ENCODE measurements around the gene MGLL.

MGLL gene

DNA sequence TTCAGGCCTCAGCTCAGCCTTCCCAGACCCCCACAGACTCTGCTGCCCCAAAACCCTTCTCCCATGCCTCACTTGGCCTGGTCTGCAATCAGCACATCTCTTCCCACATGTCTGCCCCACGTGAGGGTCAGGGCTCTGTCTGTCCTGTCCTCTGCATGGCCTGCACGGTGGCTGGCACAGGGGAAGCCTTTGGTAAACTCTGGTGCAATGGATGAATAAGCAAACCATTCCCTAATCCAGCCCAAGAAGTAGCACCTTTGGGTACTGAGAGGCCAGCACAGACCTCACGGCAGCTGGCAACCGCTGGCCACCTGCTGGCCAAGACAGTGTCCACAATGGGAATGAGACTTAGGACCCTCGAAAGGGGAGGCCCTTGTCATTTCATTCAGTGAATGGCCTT, 121.9 kb downstream of the MGLL start:
- DNase-seq: no peak

DNA sequence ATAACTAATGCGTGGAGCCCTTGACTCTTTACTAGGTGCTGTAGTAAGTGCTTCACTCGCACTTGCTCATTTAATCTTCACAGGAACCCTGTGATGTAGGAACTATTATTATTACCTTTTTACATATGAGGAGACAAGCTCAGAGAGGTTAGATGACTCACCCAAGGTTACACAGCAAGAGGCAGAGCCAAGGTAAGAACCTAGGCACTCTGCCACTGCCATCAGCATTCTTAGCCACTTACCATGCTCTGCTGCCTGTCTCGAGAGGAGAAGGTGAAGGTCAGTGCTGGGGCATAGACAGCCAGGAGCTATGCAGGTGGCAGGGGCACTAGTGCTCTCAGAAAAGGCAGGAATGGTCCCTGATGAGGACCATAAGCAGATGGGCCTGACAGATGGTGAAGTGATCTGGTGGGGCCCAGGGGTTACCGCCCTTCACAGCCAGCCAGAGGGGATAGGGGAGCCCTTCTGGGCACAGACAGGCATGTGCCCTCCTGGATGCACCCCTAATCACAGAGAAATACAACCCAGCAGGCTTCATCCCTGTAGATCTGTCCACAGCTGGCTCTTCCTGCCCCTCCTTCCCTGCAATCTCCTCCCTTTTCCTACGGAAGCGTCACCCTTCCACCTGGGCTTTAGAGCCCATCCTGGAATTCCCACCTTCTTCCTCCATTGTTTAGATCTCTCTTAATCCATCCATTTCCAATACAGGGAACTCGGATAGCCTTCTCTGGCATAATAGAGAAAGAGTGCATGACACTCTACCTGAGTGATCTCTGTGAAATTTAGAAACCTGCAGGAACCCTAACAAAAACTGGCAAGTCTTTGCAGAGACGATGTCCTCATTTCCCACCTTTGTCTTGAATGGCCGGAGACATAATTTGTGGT, 122.7 kb downstream of the MGLL start:
- DNase-seq: no peak

DNA sequence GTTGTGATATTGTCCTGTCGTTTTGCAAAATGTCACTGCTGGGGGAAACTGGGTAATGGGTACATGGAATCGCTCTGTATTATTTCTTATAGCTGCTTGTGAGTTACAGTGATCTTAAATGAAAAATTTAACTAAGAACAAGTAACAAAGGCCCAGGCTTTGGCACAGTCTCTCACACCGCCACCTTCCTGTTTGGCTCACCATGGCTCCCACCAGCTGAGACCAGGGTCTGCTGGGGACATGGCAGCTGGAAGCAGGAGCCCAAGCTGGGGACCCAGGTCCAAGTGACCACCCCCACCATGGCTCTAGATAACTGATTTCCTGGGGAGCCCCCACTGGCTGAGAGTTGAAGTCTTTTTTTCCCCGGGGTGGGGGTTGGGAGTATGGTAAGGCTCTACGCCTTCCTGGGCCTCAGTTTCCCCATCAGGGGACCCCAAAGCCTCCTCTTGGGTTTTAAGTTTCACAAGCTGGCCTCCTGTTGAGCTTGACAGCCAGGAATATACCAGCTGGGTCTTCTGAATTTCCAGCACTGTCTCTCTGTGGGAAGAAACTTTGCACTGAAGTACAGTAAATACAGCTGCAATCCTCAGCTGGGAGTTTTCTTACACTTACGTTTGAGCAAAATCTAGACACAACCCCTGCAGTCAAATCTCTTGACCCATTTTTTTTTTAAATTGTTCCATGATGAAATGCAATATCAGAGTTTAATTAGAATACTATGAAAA, 123.5 kb downstream of the MGLL start:
- no peak for DNase-seq

DNA sequence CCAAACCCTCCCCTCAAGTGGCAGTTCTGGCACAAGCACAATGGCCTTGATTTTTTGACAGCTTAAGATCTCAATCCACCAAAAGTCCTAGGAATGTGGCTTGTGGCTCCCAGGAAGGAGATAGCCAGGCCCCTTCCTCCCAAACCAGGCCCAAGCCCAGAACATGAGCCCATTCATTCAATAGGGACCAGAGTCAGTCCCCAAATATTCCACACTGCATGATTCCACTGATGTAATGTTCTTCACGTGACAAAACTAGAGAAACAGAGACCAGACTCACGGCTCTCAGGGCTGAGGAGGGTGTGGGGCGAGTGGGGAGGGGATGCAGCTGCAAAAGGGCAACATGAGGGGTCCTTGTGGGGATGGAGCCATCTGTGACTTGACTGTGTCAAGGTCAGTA, 124.0 kb downstream of the MGLL start:
- DNase-seq: no peak

DNA sequence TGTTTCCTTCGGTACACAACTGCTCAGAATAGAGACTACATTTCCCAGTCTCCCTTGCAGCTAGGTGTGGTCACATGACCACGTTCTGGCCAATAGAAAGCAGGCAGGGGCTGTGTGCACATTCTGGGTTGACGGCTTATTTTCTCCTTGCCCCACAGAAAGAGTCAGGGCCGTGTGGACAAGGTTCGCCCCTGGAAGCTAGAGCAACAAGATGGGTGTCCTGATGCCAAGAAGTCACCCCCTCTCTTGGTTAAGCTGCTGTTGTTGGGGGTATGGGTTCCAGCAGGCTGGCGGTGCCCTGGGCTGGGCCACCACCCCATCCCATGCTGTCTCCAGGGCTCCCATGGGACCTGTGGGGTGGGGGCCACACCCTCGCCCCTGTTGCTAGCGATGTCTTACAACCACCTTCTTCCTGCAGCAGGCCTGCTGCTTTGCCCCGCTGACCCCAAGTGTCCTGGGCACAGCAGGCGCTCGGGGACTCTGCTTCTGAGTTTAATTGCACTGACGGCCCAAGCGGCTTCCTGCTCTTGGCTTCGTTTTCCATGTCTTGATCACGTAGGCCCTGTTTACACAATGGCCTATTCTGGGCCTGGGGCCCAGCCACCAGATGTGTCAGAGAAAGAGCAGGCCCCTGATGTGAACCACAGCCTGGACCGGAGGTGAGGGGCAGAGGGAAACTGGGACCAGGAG, 124.6 kb downstream of the MGLL start:
- DNase-seq: peak; percentile 29 to 41

DNA sequence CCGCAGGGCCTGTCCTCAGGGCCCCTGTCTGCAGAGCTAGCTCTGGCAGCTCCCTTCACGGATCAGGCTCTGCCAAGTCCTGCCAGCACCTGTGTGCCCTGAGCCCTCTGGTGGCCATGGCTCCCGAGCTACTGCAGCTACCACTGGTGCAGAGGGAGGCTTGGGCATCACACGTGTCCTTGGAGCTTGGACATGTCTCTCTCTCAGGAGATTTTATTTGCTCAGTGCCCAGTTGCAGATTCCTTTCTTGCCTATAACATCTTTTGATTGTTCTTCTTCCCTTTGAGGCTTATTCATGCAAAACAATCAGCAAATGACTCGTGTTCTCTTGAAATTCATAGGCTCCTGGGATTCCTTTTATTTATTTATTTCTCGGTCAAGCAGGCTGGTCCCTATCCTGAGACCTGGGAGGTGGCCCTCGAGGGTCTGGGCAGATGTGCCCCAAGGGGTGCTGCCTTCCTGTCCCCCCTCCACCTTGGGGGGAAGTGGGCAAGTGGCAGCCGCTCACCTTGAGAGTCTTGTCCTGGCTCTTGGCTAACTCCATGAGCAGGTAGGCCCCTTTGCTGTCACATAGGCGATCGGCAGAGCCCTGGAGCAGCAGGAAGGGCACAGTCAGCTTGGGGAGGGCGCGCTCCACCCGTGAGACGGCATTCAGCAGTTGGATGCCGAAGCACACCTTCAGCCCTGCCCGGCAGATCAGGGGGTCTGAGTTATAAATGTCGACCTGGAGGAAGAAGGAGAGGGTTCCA, 127.7 kb downstream of the MGLL start:
- no peak for DNase-seq

DNA sequence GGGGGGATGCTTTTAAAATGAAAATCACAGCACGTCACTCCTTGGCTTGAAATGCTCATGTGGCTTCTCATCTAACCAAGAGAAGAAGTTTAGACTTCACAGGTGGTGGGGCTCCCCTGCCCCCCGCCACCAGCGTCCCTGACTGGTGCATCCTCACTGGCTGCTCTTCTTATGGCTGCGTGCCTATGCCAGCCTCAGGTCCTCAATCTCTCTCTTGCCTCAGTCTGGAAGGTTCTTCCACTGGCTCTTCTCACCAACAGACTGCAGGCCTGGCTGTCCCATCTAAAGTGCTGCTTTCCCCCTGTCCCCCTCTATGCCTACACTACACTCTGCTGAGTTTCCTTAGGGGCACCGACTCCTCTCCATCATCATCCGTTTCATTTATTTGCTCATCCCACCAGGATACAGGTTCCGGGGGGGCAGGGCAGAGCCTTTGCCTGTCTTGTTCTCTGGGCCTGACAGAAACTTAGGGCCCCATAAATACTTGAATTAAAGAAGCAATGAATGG, 128.9 kb downstream of the MGLL start:
- DNase-seq: no peak

DNA sequence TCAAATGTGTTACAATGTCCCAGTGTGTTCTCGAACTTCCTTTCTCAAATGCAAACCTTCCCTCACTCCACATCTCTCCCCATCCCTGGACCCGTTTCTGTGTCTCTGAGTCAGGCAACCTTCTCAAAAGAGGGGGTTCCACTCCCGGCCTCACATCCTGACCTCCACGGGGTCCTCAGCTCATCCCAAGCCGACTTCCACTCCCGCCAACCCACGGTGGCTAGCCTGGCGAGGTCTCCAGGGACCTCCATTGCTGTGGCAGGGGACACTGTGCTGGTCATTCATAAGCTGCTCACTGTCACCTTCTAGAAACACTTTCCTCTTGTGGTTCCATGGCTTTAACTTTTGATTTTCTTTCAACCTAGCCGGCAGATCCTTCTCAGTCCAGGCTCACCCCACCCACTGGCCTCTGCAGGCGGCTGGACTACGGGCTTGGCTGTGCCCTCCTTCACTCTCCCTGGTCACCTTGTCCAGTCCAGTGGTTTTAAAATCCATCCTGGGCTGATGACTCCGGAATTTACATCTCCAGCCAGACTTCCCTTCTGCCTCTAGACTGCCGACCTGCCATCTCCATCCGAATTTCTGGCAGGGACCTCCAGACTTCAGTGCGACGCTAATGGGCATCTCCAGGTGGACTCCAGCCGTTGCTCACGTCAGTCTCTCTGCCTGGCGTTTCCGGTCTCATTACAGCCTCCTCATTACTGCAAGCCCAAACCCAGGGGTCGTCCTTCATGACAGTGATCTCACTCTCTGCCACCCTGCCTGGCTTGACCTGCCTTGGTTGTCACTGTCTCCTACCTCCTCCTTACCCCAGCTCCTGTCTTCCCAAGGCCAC, 129.6 kb downstream of the MGLL start:
- DNase-seq: no peak

DNA sequence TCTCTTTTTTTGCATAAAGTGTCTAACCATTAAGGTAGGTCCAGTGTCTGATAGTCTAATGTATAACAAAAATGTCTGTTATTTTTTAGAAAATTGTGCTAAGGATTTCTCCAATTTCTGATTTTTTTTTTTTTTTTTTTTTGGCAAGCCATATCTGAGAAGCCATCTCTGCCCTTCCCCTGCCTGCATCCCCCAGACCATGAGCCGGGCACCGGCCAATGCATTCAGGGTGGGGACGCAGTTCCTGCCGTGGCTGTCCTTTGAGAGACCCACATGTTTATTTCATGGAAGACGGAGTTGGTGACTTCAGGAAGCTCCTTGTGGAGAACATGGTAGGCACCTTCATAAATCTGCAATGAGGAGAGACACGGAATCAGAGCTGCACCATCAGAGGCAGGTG, 130.3 kb downstream of the MGLL start:
- DNase-seq: no peak

DNA sequence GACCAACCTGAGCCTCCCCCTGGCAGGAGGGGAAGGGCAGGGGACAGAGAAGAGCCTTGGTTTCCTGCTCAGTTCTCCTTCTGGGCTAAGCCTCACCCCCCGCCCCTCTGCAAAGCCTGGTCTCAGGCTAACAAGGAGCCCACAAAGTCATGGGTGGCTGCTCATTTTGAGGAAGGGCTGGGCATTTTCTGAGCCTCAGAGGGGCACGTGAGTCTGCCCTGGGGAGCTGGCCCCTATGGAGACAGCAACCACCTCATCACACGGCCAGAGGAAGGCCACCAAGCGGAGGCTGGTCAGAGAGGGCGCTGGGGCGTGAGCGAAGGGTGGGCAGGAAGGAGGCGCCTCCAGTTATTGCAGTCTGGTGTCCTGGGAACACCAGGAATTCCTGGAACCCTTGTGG, 130.8 kb downstream of the MGLL start:
- DNase-seq: no peak

DNA sequence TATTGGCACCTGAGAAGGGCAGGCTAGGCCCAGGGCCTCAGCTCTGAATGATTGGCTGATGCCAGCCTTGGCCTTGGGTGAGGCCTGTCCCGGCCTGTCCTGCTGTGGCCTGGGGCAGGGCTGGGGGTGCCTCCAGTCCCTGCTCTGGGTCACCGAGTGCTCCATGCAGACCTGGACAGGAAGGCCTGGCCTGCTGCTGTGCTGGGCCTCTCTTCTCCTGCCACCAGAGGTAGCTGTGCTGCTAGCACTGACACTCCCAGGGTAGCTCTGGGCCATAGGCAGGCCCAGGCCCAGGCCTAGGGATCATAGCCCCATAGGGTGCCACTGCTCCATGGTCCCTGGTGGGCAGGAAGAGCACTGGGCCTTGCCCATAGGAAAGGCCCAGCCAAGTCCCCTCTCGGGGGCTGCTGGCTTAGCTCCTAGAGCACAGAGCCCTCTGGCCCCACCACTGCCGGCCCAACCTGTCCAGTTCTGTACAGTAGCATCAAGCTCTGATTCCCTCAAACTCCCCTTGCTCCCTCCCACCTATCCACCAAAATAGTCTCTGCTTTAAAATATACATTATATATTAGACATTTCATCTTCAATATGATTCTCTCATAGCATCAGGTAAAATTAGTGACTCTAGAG, 131.4 kb downstream of the MGLL start:
- no peak for DNase-seq

DNA sequence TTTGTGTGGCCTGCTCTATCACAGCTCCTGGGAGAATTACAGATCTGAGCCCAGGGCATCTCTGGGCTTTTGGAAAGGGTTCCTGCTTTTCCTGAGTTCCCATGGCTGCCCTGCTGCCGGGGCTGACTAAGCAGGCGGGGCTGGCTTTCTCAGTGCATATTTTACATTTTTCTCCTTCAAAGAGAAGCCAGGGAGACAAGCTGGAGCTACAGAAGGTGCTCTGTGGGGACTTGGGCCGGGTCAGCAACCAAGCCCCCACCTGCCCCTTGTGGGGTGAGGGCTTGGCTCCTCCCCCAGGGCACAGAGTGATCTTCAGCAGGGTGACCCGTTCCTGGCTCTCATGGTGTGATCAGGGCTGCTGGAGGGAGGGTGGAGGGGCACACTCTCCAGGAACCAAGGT, 132.2 kb downstream of the MGLL start:
- DNase-seq: no peak

DNA sequence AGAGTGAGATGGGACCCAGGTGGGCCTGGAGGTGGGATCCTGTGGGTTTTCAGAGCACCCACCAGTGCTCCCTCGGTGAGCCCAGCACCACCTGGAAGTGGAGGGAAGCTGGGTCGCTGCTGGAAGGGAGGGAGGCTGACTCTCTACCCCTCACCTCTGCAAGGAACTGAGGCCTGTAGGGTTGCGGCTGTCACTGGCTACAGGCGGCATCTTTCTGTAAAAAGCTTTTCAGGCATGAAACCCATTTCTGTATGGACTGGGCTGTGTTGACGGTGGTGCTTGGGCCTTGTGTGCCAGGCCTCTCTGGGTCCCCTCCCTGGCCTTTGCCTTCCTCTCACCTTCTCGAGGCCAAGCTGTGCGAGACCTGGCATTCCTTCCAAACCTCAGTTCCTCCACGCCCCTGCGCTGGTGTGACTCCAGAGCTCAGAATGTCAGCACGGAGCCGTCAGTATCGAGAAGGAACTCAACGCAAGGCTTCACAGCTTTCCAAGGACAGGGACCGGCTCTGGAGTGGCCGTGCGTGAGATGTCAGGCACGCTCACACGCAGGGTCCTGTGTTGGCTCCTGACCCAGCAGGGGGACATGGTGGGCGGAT, 133.0 kb downstream of the MGLL start:
- no peak for DNase-seq

DNA sequence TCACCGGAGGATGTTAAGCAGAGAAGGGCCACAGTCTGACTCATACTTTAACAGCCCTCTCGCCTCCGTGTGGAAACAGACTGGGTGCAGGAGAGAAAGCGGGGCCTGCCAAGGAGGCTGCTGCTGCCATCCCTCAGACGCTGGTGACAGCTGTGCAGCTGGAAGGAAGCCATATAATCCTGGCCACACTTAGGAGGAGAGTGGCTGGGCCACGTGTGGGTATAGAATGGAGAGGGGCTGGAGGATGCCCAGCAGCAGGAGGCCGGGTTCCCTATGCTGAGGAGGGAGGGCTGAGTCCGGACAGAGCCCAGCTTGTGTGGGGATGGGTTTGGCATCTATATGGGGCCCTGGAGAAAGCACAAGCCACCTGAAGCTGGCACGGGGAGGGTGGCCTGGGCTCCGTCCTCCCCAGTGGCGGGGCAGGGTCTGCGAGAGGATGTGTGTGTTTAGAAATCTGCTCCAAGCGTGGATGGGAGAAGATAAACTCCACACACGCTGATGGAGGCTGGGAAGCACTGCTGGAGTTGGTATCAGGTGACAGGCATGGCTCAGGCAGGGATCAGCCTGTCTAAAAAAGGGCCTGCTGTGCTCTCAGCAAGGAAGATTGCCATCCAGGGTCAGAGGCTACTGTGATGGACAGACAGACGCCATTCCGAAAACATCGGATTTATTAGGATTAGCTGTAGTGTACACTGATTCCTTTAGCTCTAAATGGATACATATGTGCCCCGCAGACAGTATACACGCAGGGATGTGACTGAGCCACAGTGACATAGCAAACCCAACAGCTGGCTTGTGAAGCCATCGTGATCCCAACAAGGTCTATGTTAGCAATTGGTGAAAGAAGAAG, 133.7 kb downstream of the MGLL start:
- no peak for DNase-seq

DNA sequence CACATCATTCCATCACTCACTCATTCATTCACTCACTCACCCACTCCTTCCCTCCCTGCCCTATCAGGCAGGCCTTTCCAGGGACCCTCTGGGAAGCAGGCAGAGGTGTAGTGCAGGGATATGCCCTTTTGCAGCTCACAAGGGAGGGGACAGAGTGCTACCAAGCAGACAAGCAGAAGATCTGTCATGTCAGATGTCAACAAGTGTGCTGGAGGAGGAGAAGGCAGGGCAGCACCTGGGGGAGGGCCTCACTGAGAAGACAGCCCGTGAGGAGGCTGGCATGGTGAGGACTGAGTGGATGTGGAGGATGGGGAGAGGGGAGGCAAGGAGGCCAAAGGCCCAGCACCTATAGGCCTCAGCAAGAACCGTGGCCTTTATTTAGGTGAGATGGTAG, 134.3 kb downstream of the MGLL start:
- no peak for DNase-seq

DNA sequence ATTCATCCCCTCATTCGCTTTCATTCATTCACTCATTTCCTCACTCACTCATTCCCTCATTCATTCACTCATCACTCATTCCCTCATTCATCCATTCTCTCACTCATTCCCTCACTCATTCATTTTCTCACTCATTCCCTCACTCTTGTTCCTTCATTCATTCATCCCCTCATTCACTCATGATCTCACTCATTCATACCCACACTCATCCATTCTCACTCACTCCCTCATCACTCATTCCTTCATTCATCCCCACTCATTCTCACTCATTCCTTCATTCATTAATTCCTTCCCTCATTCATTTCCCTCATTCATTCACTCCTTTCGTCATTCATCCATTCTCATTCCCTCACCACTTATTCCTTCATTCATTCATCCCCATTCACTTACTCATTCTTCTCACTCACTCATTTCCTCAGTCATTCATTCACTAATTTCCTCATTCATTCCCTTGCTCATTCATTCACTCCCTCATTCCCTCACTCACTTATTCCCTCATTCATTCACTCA, 135.0 kb downstream of the MGLL start:
- no peak for DNase-seq

DNA sequence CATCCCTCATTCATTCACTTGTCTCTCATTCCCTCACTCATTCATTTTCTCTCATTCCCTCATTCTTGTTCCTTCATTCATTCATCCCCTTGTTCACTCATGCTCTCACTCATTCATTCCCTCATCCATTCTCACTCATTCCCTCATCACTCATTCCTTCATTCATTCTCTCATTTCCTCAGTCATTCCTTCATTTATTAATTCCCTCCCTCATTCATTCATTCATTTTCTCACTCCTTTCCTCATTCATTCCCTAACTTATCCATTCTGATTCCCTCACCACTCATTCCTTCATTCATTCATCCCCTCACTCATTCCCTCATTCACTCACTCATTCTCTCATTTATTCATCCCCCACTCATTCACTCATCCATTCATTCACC, 135.8 kb downstream of the MGLL start:
- no peak for DNase-seq

DNA sequence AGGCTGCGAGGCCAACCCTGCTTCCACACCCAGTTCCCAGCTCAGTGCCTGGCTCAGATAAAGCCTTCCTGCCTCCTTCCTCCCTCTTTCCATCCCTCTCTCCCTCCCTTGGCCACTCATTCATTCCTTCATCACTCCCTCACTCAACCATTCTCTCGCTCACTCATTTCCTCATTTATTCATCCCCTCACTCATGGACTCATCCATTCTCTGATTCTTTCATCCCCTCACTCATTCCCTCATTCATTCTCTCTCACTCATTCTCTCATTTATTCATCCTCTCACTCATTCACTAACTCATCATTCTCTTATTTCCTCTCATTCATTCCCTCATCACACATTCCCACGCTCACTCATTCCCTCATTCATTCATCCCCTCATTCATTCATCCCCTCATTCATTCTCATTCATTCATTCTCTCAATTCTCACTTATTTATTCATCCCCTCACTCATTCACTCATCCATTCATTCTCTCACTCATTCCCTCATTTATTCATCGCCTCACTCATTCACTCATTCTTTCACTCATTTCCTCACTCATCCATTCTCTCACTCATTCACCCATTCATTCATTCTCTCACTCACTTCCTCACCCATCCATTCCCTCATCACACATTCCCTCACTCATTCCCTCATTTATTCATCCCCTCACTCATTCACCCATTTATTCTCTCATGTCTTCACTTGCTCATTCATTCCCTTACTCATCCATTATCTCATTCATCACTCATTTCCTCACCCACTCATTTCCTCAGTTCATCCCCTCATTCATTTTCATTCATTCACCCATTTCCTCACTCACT, 136.4 kb downstream of the MGLL start:
- no peak for DNase-seq

All from stimulated activated CD4-positive, alpha-beta T cell treated with anti-CD3 and anti-CD28 coated beads, Interleukin-2, amount 100 ng/mL, for 48 hours (primary cell).